HepG2 (cell line): ENCODE measurements around the gene TANGO2.

ENCODE experiments used
- E2F1 ChIP-seq: sonication (generic); formaldehyde crosslinking; IDR thresholded peaks from 2 replicates; pipeline ENCODE4 v1.5.0; 2020; ENCODE audit warnings: missing genetic modification reagents
- EZH2 ChIP-seq: conservative IDR thresholded peaks from 2 replicates; pipeline ENCODE4 v1.6.1; 2012; ENCODE audit warnings: mild to moderate bottlenecking, low read depth, low read length, moderate library complexity
- GMEB1 ChIP-seq: sonication (generic); formaldehyde crosslinking; IDR thresholded peaks from 2 replicates; pipeline ENCODE4 v1.5.1; 2020; ENCODE audit warnings: missing genetic modification reagents, mild to moderate bottlenecking, borderline replicate concordance
- HDAC6 ChIP-seq: fragments of 200-600 bp; sonication (generic); IDR thresholded peaks from 2 replicates; pipeline ENCODE4 v1.7.0; 2017; ENCODE audit warnings: mild to moderate bottlenecking, antibody characterized with exemption, low read length, low read depth
- POLR2AphosphoS5 ChIP-seq: IDR thresholded peaks from 2 replicates; pipeline ENCODE4 v1.6.1; 2012; ENCODE audit warnings: low read depth, low read length
- RAD21 ChIP-seq: fragments of 450-650 bp; formaldehyde crosslinking; IDR thresholded peaks from 2 replicates; pipeline ENCODE4 v1.5.0; 2020; ENCODE audit warnings: mild to moderate bottlenecking
- RXRA ChIP-seq: sonication (generic); formaldehyde crosslinking; IDR thresholded peaks from 2 replicates; pipeline ENCODE4 v1.5.1; 2020; ENCODE audit warnings: missing genetic modification reagents
- TAF1 ChIP-seq: sonication (generic); formaldehyde crosslinking; IDR thresholded peaks from 2 replicates; pipeline ENCODE4 v1.4.0; 2020; ENCODE audit warnings: missing genetic modification reagents
- ZNF121 ChIP-seq: sonication (generic); formaldehyde crosslinking; IDR thresholded peaks from 2 replicates; pipeline ENCODE4 v1.5.0; 2020; ENCODE audit warnings: mild to moderate bottlenecking, missing genetic modification reagents
- ZNF207 ChIP-seq: fragments of 450-650 bp; IDR thresholded peaks from 2 replicates; pipeline ENCODE4 v1.6.1; 2016; ENCODE audit warnings: antibody characterized with exemption, borderline replicate concordance
- ZNF770 ChIP-seq: sonication (generic); formaldehyde crosslinking; IDR thresholded peaks from 2 replicates; pipeline ENCODE4 v1.5.0; 2020; ENCODE audit warnings: mild to moderate bottlenecking, missing genetic modification reagents
- TF ChIP-seq, protein P1 (sequence below): sonication (generic); formaldehyde crosslinking; IDR thresholded peaks from 2 replicates; pipeline ENCODE4 v1.4.0; 2020; ENCODE audit warnings: mild to moderate bottlenecking, missing genetic modification reagents
- TF ChIP-seq, protein P2 (sequence below): sonication (generic); formaldehyde crosslinking; IDR thresholded peaks from 2 replicates; pipeline ENCODE4 v1.4.0; 2020; ENCODE audit warnings: missing genetic modification reagents

- TF ChIP-seq ZNF770 (CRISPR knock-in tag) (no peak), HDAC6 (no peak), GMEB1 (no peak), POLR2AphosphoS5 (no peak), E2F1 (CRISPR knock-in tag) (no peak), ZNF207 (no peak), EZH2 (no peak), RAD21 (CRISPR knock-in tag) (no peak), TAF1 (CRISPR knock-in tag) (no peak), RXRA (CRISPR knock-in tag) (no peak), ZNF121 (CRISPR knock-in tag) (no peak)
- TF ChIP-seq, protein P1, sequence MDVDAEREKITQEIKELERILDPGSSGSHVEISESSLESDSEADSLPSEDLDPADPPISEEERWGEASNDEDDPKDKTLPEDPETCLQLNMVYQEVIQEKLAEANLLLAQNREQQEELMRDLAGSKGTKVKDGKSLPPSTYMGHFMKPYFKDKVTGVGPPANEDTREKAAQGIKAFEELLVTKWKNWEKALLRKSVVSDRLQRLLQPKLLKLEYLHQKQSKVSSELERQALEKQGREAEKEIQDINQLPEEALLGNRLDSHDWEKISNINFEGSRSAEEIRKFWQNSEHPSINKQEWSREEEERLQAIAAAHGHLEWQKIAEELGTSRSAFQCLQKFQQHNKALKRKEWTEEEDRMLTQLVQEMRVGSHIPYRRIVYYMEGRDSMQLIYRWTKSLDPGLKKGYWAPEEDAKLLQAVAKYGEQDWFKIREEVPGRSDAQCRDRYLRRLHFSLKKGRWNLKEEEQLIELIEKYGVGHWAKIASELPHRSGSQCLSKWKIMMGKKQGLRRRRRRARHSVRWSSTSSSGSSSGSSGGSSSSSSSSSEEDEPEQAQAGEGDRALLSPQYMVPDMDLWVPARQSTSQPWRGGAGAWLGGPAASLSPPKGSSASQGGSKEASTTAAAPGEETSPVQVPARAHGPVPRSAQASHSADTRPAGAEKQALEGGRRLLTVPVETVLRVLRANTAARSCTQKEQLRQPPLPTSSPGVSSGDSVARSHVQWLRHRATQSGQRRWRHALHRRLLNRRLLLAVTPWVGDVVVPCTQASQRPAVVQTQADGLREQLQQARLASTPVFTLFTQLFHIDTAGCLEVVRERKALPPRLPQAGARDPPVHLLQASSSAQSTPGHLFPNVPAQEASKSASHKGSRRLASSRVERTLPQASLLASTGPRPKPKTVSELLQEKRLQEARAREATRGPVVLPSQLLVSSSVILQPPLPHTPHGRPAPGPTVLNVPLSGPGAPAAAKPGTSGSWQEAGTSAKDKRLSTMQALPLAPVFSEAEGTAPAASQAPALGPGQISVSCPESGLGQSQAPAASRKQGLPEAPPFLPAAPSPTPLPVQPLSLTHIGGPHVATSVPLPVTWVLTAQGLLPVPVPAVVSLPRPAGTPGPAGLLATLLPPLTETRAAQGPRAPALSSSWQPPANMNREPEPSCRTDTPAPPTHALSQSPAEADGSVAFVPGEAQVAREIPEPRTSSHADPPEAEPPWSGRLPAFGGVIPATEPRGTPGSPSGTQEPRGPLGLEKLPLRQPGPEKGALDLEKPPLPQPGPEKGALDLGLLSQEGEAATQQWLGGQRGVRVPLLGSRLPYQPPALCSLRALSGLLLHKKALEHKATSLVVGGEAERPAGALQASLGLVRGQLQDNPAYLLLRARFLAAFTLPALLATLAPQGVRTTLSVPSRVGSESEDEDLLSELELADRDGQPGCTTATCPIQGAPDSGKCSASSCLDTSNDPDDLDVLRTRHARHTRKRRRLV (CRISPR knock-in tag) = no peak
- TF ChIP-seq, protein P2, sequence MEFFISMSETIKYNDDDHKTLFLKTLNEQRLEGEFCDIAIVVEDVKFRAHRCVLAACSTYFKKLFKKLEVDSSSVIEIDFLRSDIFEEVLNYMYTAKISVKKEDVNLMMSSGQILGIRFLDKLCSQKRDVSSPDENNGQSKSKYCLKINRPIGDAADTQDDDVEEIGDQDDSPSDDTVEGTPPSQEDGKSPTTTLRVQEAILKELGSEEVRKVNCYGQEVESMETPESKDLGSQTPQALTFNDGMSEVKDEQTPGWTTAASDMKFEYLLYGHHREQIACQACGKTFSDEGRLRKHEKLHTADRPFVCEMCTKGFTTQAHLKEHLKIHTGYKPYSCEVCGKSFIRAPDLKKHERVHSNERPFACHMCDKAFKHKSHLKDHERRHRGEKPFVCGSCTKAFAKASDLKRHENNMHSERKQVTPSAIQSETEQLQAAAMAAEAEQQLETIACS = no peak
These were observed 48.0 kb upstream of the TANGO2 start for GRCh38 chr22:19972652-19973550.
